Activated CD4-positive, alpha-beta memory T cell treated with anti-CD3 and anti-CD28 coated beads, Interleukin-2, amount 10 ng/mL, durations not matched to agents 7 days and 5 days (primary cell): ENCODE measurements around the gene URM1. TPM values are rescaled to one million over a fixed set of nuclear protein-coding genes. Genes with fewer than 3 reads are reported as not detected.

Experiments used
- CTCF ChIA-PET: fragments of 350-600 bp; sonication (Branson Sonifier 250); formaldehyde crosslinking; loops from one replicate; lab custom pipeline; 2021; ENCODE audit warnings: antibody characterized with exemption, inconsistent platforms; lab: Charles Lee
- POLR2A ChIA-PET: fragments of 350-600 bp; sonication (Branson Sonifier 250); formaldehyde crosslinking; loops from one replicate; lab custom pipeline; 2021; ENCODE audit warnings: antibody characterized with exemption; lab: Charles Lee
- DNase-seq: peaks from one replicate; pipeline ENCODE4 v3.0.0-alpha.2; 2020
- H3K27ac Mint-ChIP-seq: one replicate; pipeline ENCODE4 v1.8.0; 2021; ENCODE audit warnings: mild to moderate bottlenecking, mixed read lengths
- H3K27me3 Mint-ChIP-seq: one replicate; pipeline ENCODE4 v1.8.0; 2021; ENCODE audit warnings: mixed read lengths
- H3K36me3 Mint-ChIP-seq: one replicate; pipeline ENCODE4 v1.8.0; 2021; ENCODE audit warnings: low read depth, mixed read lengths
- H3K4me1 Mint-ChIP-seq: one replicate; pipeline ENCODE4 v1.8.0; 2021; ENCODE audit warnings: mixed read lengths
- H3K4me3 Mint-ChIP-seq: one replicate; pipeline ENCODE4 v1.8.0; 2021; ENCODE audit warnings: mild to moderate bottlenecking, mixed read lengths
- H3K9me3 Mint-ChIP-seq: one replicate; pipeline ENCODE4 v1.8.0; 2021; ENCODE audit warnings: mixed read lengths
- total RNA-seq, 2 experiments: library from RNA; stranded (reverse); gene quantifications; one replicate each; pipeline ENCODE4 v1.2.3, GENCODE V29; 2021

Gene URM1
- 10 to 100 TPM; 62.8 to 64.3 TPM for total RNA-seq

- Mint-ChIP-seq H3K4me3 (peak within 1 kb of the TSS; percentile 90), H3K4me1 (peaks cover 32% of the 10 kb centered on the region)
Observed at GRCh38 chr9:128370752-128371629, at the start of gene URM1. URM1 (plus strand) TSS chr9:128371374; CDS start chr9:128371381, 7 bp downstream.

GRCh38 chr9:128321879-128322403, 49.2 kb upstream of the URM1 start:
- POLR2A ChIA-PET, result interaction anchor here (0.8 to 1.4 kb wide), 5 partner anchors 16 to 50 kb away, joined by 3 to 4 read pairs (median 3); partner anchors contain the start of genes GOLGA2 and SWI5

More at GRCh38 chr9:128370752-128371629, at the start of gene URM1:
- H3K27me3 Mint-ChIP-seq, result no peaks in the 10 kb centered on the region
- ChIA-PET CTCF (interaction anchor here (0.5 to 3.7 kb wide), 11 partner anchors 9 to 447 kb away, joined by 3 to 56 read pairs (median 3); partner anchors contain the start of gene ENDOG), POLR2A (interaction anchor here (0.5 to 3.5 kb wide), 19 partner anchors 9 to 434 kb away, joined by 3 to 31 read pairs (median 5); partner anchors contain the start of genes BBLN, CERCAM, GLE1 and GOLGA2)
- peaks cover 11% of the 10 kb centered on the region for H3K36me3 Mint-ChIP-seq
- peak; percentile 97 for DNase-seq
- peak within 1 kb of the TSS; percentile 93 for H3K27ac Mint-ChIP-seq
- no peaks in the 10 kb centered on the region for H3K9me3 Mint-ChIP-seq

GRCh38 chr9:128322404-128323211, 48.6 kb upstream of the URM1 start, which contains the start of the genes COQ4 and TRUB2:
COQ4 (plus strand) TSS chr9:128322839; CDS start chr9:128322859, 20 bp downstream.
TRUB2 (minus strand) TSS chr9:128322447; CDS start chr9:128322408, 39 bp downstream.
- DNase-seq, result peak; percentile 94
- peak within 1 kb of the TSS; percentile 96 for H3K27ac Mint-ChIP-seq
- peaks cover 7% of the 10 kb centered on the region for H3K36me3 Mint-ChIP-seq
- peaks cover 23% of the 10 kb centered on the region for H3K4me1 Mint-ChIP-seq
- H3K4me3 Mint-ChIP-seq, result peak within 1 kb of the TSS; percentile 94
- H3K27me3 Mint-ChIP-seq, result no peaks in the 10 kb centered on the region
- ChIA-PET CTCF (interaction anchor here (0.6 to 3.0 kb wide), 2 partner anchors 19 to 28 kb away, joined by 3 to 13 read pairs; no protein-coding TSS in a partner anchor), POLR2A (interaction anchor here (0.8 to 1.4 kb wide), 4 partner anchors 15 to 49 kb away, joined by 3 to 4 read pairs (median 3); partner anchors contain the start of genes GOLGA2 and SWI5)
- H3K9me3 Mint-ChIP-seq, result no peaks in the 10 kb centered on the region

More at GRCh38 chr9:128321879-128322403, 49.2 kb upstream of the URM1 start:
- H3K27ac Mint-ChIP-seq, result peak overlapping the region; percentile 96
- CTCF ChIA-PET, result interaction anchor here (0.6 to 3.0 kb wide), 5 partner anchors 8 to 27 kb away, joined by 3 to 13 read pairs (median 4); no protein-coding TSS in a partner anchor
- H3K27me3 Mint-ChIP-seq, result no peaks in the 10 kb centered on the region
- H3K4me1 Mint-ChIP-seq, result peaks cover 23% of the 10 kb centered on the region
- DNase-seq, result no peak
- peaks cover 11% of the 10 kb centered on the region for H3K36me3 Mint-ChIP-seq
- H3K9me3 Mint-ChIP-seq, result no peaks in the 10 kb centered on the region
- peak overlapping the region; percentile 94 for H3K4me3 Mint-ChIP-seq

- H3K27me3 Mint-ChIP-seq, result no peaks in the 10 kb centered on the region
- peaks cover 23% of the 10 kb centered on the region for H3K4me1 Mint-ChIP-seq
- peaks cover 8% of the 10 kb centered on the region for H3K36me3 Mint-ChIP-seq
- ChIA-PET POLR2A (interaction anchor here (1.1 kb wide), 1 partner anchor 14 kb away, joined by 4 read pairs; no protein-coding TSS in a partner anchor), CTCF (interaction anchor here (0.6 to 3.0 kb wide), 2 partner anchors 18 to 28 kb away, joined by 3 to 13 read pairs; no protein-coding TSS in a partner anchor)
- H3K27ac Mint-ChIP-seq, result peak overlapping the region; percentile 96
- H3K9me3 Mint-ChIP-seq, result no peaks in the 10 kb centered on the region
- H3K4me3 Mint-ChIP-seq, result peak overlapping the region; percentile 94
- no peak for DNase-seq
Observed at GRCh38 chr9:128323212-128323730, 47.9 kb upstream of the URM1 start.

GRCh38 chr9:128323791-128324190, 47.4 kb upstream of the URM1 start:
- H3K36me3 Mint-ChIP-seq, result peaks cover 8% of the 10 kb centered on the region
- POLR2A ChIA-PET, result interaction anchor here (1.1 kb wide), 1 partner anchor 14 kb away, joined by 4 read pairs; no protein-coding TSS in a partner anchor
- H3K4me3 Mint-ChIP-seq, result peak overlapping the region; percentile 94
- no peaks in the 10 kb centered on the region for H3K9me3 Mint-ChIP-seq
- H3K27ac Mint-ChIP-seq, result peak overlapping the region; percentile 96
- CTCF ChIA-PET, result interaction anchor here (0.6 to 1.4 kb wide), 2 partner anchors 29 to 39 kb away, joined by 3 to 6 read pairs; no protein-coding TSS in a partner anchor
- no peak for DNase-seq
- peaks cover 23% of the 10 kb centered on the region for H3K4me1 Mint-ChIP-seq
- no peaks in the 10 kb centered on the region for H3K27me3 Mint-ChIP-seq

GRCh38 chr9:128324401-128324800, 46.8 kb upstream of the URM1 start:
- no peak for DNase-seq
- Mint-ChIP-seq H3K27ac (no peak overlapping the region), H3K36me3 (peaks cover 8% of the 10 kb centered on the region), H3K4me3 (no peak overlapping the region), H3K4me1 (peaks cover 23% of the 10 kb centered on the region), H3K9me3 (no peaks in the 10 kb centered on the region), H3K27me3 (no peaks in the 10 kb centered on the region)
- POLR2A ChIA-PET, result interaction anchor here (1.1 kb wide), 1 partner anchor 48 kb away, joined by 3 read pairs; the partner anchor contains the start of genes GOLGA2 and SWI5
- CTCF ChIA-PET, result interaction anchor here (1.0 to 1.4 kb wide), 2 partner anchors 17 to 38 kb away, joined by 3 to 6 read pairs; no protein-coding TSS in a partner anchor

- Mint-ChIP-seq H3K27ac (no peak overlapping the region), H3K36me3 (peaks cover 8% of the 10 kb centered on the region), H3K9me3 (no peaks in the 10 kb centered on the region), H3K4me3 (no peak overlapping the region), H3K27me3 (no peaks in the 10 kb centered on the region), H3K4me1 (peaks cover 23% of the 10 kb centered on the region)
- no peak for DNase-seq
- POLR2A ChIA-PET, result no interaction called here
- CTCF ChIA-PET, result no interaction called here
Observed at GRCh38 chr9:128325629-128326028, 45.5 kb upstream of the URM1 start.

- no peaks in the 10 kb centered on the region for H3K36me3 Mint-ChIP-seq
- no peaks in the 10 kb centered on the region for H3K27me3 Mint-ChIP-seq
- H3K27ac Mint-ChIP-seq, result no peak overlapping the region
- no peaks in the 10 kb centered on the region for H3K9me3 Mint-ChIP-seq
- ChIA-PET POLR2A (no interaction called here), CTCF (interaction anchor here (1.0 kb wide), 1 partner anchor 8 kb away, joined by 3 read pairs; no protein-coding TSS in a partner anchor)
- no peaks in the 10 kb centered on the region for H3K4me1 Mint-ChIP-seq
- H3K4me3 Mint-ChIP-seq, result no peak overlapping the region
- DNase-seq, result no peak
Observed at GRCh38 chr9:128333451-128333869, 37.7 kb upstream of the URM1 start.

- Mint-ChIP-seq H3K4me1 (peaks cover 6% of the 10 kb centered on the region), H3K9me3 (no peaks in the 10 kb centered on the region), H3K27ac (no peak overlapping the region), H3K27me3 (no peaks in the 10 kb centered on the region), H3K36me3 (no peaks in the 10 kb centered on the region), H3K4me3 (no peak overlapping the region)
- DNase-seq, result no peak
- ChIA-PET POLR2A (interaction anchor here (1.2 kb wide), 2 partner anchors 8 to 170 kb away, joined by 3 read pairs; no protein-coding TSS in a partner anchor), CTCF (interaction anchor here (2.1 kb wide), 1 partner anchor 39 kb away, joined by 8 read pairs; no protein-coding TSS in a partner anchor)
Observed at GRCh38 chr9:128335161-128335560, 36.0 kb upstream of the URM1 start.

GRCh38 chr9:128335914-128336313, 35.3 kb upstream of the URM1 start:
- no peaks in the 10 kb centered on the region for H3K27me3 Mint-ChIP-seq
- no peak for DNase-seq
- ChIA-PET CTCF (interaction anchor here (0.6 to 2.1 kb wide), 2 partner anchors 40 to 97 kb away, joined by 4 to 8 read pairs; no protein-coding TSS in a partner anchor), POLR2A (interaction anchor here (0.6 to 1.2 kb wide), 4 partner anchors 8 to 169 kb away, joined by 3 read pairs; no protein-coding TSS in a partner anchor)
- no peaks in the 10 kb centered on the region for H3K9me3 Mint-ChIP-seq
- no peak overlapping the region for H3K4me3 Mint-ChIP-seq
- peaks cover 6% of the 10 kb centered on the region for H3K4me1 Mint-ChIP-seq
- H3K36me3 Mint-ChIP-seq, result no peaks in the 10 kb centered on the region
- H3K27ac Mint-ChIP-seq, result no peak overlapping the region

GRCh38 chr9:128337936-128338335, 33.2 kb upstream of the URM1 start:
- no peaks in the 10 kb centered on the region for H3K36me3 Mint-ChIP-seq
- no peaks in the 10 kb centered on the region for H3K9me3 Mint-ChIP-seq
- POLR2A ChIA-PET, result interaction anchor here (1.2 to 1.3 kb wide), 2 partner anchors 14 to 16 kb away, joined by 3 to 4 read pairs; partner anchors contain the start of gene TRUB2
- CTCF ChIA-PET, result interaction anchor here (1.2 kb wide), 1 partner anchor 101 kb away, joined by 3 read pairs; no protein-coding TSS in a partner anchor
- DNase-seq, result no peak
- H3K27me3 Mint-ChIP-seq, result no peaks in the 10 kb centered on the region
- H3K4me1 Mint-ChIP-seq, result peaks cover 10% of the 10 kb centered on the region
- H3K4me3 Mint-ChIP-seq, result no peak overlapping the region
- no peak overlapping the region for H3K27ac Mint-ChIP-seq
